ENCODE data around the gene LENEP. TPM values are rescaled to one million over a fixed set of nuclear protein-coding genes. Genes with fewer than 3 reads are reported as not detected.
"Not testable (repeated sequence)": the region's sequence is repeated elsewhere in the genome, so short reads cannot be mapped to it uniquely, and the experiment has no call there.

The LENEP gene
- polyA plus RNA-seq, 4 donors, result 0.27 to 1.4 (median 0.60) TPM

DNA sequence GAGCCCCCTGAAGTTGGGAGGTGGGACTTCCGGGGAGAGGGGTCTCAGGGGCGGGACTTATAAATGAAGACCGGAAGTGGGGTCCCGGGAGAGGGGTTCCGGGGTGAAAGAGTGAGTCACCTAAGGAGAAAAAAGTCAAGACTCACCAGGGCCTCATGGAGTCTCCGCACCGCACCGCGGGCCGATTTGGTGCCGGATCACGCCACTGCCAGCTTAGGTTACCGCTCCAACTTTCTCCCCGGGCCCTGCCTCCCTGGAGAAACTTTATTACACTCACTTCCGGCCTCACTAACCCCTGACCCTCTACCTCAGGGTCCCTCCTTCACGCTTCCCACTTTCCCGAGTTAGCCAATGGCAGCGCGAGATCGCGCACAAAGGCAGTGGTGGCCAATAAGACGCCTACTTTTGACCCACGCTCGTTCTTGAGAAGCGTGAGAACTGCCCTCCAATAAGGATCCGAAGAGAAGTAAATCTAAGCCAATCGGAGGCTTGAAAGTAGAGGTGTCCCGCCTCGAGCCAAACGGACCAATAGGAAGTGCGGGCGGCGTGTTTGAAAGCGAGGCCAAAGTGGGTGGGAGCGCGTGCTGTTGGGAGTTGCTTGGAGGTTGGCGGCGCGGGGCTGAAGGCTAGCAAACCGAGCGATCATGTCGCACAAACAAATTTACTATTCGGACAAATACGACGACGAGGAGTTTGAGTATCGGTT, 19.1 kb upstream of the LENEP start, which contains the start of gene CKS1B:
Gene CKS1B, plus strand, starts transcription at position 580 of the 706 bp plus-strand sequence. Its CDS starts 65 bp downstream, at position 645.
- DNase-seq (ENCODE audit: low read depth in 4 of 4, low spot score in 2 of 4), result peak; percentile 97 to 100 (median 100)

DNA sequence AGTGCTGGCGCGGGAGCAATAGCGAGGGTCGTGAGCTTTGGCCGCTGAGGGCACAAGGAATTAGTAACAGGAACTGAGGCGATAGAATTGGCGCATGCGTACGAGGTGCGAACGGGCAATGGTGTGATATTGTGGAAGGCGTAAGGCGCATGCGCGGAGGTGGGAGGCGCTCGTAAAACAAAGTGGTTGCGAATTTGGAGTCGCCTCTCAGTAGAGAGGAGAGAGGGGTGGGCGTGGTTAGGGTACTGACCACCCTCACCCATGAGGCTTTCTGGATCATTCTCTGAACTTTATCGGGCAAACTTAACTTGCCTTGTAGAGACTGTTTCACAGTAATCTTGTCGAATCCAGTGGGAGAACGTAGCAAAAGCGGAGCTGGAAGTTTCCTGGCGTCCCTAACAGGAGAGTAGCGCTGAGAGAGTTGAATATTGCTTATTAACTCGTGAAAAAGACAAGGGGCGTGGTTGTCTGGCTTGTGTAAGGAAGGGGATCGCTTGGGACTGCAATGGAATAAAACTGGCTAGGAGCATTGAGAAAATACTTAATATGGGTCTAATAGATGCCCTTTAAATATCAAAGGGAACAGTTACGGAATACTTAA, 18.5 kb upstream of the LENEP start:
- DNase-seq (ENCODE audit: low read depth in 4 of 4, low spot score in 2 of 4), result peak; percentile 96 to 99 (median 98)

DNA sequence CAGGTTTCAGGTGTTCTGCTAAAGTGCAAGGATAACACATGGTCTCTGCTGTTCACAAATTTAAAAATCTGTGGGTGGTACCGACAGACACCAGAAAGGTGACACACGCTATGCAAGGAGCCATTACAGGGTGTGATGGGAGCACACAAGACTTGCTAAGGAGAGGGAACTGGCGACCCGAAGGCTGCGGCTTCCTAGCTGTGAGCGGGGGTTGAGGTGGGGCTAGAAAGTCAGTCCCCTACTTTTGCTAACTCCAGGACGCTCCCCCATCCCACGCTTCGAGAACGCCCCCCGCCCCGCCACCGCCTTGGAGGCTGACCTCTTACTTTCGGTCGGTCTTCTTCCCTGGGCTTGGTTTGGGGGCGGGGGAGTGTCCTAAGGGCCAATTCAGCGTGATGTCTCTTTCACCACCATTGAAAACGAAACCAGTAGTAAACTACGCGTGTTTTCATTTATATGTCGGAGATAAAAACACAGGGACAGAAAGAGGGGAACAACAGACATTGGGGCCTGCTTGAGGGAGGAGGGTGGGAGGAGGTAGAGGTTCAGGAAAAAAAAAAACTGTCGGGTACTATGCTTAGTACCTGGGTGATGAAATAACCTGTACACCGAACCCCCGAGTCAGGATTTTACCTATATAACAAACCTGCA, 17.9 kb upstream of the LENEP start:
- no peak for DNase-seq (ENCODE audit: low read depth in 4 of 4, low spot score in 2 of 4)

DNA sequence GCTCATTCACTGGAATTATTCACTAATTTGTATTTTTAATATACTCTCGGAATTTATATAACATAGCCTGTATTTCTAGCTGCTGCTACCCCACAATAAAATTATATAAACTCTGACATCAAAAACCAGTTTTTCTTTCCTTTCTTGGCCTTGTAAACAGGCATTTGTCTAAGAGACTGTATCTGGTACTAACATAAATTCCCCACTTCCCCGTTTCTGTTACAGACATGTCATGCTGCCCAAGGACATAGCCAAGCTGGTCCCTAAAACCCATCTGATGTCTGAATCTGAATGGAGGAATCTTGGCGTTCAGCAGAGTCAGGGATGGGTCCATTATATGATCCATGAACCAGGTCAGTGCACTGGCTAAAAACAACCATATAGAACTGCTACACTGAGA, 15.6 kb upstream of the LENEP start:
- DNase-seq (ENCODE audit: low read depth in 4 of 4, low spot score in 2 of 4), result not testable (repeated sequence)

DNA sequence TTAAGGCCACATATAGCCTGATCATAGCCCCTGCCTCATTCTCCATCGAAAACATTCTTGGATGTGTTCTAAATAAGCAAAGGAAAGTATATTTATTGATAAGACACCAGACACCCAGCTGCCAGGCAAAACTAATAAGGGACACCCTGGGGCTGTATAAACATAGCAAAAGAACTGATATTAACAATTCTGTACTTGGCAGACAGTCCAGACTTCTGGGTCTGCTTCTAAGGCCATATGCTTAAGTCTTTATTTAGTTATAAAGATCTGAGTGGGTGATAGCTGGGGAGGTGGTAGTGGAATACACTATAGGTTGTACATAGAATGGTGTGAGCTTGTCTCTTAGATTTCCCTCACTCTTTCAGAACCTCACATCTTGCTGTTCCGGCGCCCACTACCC, 15.0 kb upstream of the LENEP start:
- no peak for DNase-seq (ENCODE audit: low read depth in 4 of 4, low spot score in 2 of 4)

DNA sequence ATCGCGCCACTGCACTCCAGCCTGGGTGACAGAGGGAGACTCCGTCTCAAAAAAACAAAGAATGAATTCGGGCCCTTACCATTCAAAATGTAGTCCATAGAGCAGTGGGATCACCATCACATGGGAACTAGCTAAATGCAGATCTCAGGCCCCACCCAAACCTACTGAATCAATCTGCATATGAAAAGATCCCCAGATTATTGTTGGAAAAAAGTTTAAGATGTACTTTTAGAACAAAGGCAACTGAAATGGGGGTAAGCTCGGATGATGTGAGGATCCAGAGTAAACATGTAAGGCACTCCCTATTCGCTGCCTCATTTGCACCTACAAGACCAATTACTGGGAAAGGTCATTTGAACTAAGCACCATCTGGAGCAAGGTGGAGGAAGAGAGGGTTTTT, 11.0 kb upstream of the LENEP start:
- DNase-seq (ENCODE audit: low read depth in 4 of 4, low spot score in 2 of 4), result no peak

DNA sequence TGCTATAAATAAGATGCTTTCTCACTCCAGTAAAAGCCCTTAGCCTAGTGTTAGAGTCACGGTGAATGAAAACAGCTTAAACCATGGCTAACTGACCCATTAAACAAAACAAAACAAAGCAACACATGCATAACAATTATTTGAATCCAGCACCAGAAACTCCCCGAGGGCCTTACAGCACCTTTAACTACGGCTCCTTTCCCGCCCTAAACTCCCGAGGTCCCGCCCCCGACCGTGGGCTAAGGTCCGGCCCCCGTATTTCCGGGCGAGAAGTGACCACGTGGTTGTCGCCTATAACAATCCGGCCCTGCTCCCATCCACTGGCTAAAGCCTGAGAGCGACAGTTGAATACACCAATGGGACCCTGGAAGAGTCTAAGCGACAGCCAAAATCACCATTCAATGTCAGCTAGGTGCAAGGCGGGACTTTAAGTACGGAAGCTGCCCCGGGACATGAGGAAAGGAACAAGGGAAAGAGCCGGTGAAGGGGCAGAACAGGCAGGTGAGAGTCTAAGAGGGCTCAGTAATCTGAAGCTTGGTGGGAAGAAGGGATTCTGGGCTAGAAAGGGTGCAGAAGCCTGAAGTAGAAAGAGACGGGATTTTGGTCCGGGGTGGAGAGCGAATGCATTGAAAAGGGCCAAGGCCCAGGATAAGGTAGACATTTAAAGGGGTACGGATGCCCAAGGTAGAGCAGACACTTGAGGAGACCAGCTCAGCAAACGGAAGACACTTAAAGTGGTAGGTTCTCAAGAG, 10.3 kb upstream of the LENEP start, which contains the start of gene FLAD1:
Gene FLAD1, plus strand, starts transcription at position 448 of the 752 bp plus-strand sequence. CDS start 351 bp downstream, outside the sequence.
- DNase-seq (ENCODE audit: low read depth in 4 of 4, low spot score in 2 of 4), result peak; percentile 98 to 100 (median 100)

DNA sequence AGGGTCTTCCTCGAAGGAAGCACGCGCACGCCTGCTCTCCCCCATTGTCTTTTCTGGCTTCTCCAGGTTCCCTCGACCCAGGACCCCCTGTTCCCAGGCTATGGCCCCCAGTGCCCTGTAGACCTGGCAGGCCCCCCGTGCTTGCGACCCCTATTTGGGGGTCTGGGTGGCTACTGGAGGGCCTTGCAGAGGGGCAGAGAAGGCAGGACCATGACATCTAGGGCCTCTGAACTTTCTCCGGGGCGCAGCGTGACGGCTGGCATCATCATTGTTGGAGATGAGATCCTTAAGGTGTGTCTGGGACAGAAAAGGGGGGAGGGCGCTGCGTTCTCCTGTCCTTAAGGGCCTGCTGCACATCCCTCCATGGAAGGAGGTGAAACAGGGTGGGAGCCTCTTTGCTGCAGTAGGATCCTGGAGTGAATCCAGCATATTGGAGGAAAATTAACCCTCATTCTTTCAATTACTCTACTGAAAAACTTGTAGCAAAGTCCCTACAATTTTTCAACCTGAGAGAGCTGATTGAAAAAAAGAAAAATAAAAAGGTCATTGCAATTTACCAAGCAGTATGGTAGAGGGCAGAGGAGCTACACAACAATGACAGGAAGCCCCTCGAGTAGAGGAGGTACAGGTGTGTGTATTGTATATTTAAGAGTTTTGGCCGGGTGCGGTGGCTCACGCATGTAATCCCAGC, 9.5 kb upstream of the LENEP start:
- DNase-seq (ENCODE audit: low read depth in 4 of 4, low spot score in 2 of 4), result no peak

DNA sequence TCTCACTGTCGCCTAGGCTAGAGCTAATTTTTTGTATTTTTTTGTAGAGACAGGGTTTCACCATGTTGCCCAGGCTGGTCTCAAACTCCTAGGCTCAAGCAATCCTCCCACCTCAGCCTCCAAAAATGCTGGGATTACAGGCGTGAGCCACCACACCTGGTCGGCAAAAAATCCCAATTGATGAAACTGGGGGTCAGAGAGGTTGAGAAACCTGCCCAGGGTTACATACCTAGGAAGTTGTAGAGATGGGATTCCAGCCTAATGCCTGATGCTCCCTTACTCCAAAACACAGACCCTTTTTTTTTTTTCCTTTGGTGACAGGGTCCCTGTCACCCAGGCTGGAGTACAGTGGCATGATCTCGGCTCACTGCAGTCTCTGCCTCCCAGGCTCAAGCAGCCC, 6.7 kb upstream of the LENEP start:
- DNase-seq (ENCODE audit: low read depth in 4 of 4, low spot score in 2 of 4), result not testable (repeated sequence)

DNA sequence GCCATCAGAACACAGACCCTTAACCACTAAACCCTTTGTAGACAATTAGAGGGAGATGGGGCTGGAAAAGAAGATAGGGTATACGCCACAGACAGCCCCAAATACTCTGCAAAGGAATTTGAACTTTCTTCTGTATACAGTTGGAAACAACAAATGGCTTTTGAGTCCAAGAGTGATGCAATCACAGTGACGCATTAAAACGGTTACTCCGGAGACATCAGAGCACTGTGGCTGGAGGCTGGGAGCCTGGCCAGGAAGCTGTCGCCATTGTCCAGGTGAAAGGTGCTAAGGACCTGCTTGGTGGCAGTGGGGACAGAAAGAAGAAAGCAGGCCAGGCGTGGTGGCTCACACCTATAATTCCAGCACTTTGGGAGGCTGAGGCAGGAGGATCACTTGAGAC, 6.1 kb upstream of the LENEP start:
- no peak for DNase-seq (ENCODE audit: low read depth in 4 of 4, low spot score in 2 of 4)

DNA sequence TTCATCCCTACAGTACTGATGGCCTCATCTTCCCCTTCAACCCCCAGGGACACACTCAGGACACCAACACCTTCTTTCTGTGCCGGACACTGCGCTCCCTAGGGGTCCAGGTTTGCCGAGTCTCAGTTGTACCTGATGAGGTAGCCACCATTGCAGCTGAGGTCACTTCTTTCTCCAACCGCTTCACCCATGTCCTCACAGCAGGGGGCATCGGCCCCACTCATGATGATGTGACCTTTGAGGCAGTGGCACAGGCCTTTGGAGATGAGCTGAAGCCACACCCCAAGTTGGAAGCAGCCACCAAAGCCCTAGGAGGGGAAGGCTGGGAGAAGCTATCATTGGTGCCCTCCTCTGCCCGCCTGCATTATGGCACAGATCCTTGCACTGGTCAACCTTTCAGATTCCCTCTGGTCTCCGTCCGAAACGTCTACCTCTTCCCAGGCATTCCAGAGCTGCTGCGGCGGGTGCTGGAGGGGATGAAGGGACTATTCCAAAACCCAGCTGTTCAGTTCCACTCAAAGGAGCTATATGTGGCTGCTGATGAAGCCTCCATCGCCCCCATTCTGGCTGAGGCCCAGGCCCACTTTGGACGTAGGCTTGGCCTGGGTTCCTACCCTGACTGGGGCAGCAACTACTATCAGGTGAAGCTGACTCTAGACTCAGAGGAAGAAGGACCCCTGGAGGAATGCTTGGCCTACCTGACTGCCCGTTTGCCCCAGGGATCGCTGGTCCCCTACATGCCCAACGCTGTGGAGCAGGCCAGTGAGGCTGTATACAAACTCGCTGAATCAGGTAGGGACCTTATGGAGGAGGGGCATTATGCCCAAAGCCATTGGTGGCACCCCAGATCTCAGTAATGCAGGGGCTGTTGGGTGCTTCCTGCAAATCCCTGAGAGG, 5.1 kb upstream of the LENEP start:
- no peak for DNase-seq (ENCODE audit: low read depth in 4 of 4, low spot score in 2 of 4)

DNA sequence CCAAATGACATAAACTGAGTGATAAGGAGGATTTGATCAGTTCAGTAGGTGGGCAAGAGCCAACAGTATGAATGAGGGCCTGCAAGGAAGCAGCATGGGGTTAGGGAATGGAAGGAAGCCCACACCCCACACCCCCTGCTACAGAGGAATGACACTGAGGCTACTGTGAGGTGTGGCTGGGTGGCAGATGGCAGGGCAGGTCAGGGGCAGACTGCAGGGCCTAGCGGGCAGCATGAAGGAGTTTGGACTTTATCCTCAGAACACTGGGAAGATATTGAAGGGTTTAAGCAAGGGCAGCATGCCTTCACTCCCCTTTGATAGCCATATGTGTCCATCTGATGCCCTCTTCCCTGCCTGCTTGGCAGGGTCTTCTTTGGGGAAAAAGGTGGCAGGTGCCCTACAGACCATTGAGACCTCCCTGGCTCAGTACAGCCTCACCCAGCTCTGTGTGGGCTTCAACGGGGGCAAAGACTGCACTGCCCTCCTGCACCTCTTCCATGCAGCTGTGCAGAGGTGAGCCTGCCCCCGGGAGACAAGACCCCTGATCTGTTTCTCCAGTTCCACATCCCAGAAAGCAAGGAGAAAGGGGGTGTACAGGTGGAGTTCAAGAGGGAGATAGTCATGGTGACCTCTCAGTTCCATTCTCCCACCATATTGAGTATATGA, 4.1 kb upstream of the LENEP start:
- no peak for DNase-seq (ENCODE audit: low read depth in 4 of 4, low spot score in 2 of 4)

DNA sequence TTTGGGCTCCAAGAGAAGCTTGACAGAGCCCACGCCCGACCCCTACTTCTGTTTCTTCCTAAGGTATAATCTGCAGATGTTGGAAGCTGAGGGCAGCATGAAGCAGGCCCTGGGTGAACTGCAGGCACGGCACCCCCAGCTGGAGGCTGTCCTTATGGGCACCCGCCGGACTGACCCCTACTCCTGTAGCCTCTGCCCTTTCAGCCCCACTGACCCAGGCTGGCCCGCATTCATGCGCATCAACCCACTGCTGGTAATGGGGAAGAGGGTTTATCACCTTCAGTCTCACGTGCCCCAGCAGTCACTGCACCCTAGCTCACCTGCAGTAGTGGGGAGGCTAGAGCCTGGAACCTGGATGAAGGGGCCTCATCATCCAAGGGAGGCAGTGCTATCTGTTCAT, 3.1 kb upstream of the LENEP start:
- no peak for DNase-seq (ENCODE audit: low read depth in 4 of 4, low spot score in 2 of 4)

DNA sequence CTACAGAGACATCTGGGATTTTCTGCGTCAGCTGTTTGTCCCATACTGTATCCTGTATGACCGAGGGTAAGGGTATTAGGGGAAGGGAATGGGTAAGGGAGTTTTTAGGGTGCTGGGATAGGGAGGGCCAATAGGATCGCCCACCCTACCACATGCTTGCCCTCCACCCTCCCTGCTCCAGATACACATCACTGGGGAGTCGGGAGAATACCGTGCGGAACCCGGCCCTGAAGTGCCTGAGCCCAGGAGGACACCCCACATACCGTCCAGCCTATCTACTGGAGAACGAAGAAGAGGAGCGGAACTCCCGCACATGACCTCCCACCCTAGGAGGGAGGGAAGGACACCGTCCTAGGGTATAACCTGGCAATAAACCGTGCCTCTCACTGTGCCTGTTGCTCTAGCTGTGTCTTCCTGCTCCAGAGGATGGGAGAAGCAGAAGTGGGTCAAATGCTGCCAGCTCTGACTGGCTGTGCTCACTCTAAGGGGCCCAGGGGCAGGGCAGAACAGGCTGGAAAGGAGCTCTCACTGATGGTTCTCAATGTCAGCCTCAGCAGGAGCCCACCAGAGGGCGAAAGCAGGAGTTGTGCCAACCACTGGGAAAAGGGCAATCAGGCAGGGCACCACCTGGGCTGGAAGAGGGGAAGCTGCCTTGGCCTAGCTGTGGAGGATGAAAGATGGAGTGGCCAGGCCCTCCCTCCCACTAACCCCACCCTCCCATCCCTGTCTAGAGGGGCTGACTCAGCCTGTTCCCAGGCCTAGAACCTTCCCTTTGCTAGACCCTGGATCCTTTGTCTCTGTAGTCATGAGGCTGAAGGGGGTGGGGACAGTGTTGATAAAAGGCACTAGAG, 440 bp upstream of the LENEP start:
- no peak for DNase-seq (ENCODE audit: low read depth in 4 of 4, low spot score in 2 of 4)

DNA sequence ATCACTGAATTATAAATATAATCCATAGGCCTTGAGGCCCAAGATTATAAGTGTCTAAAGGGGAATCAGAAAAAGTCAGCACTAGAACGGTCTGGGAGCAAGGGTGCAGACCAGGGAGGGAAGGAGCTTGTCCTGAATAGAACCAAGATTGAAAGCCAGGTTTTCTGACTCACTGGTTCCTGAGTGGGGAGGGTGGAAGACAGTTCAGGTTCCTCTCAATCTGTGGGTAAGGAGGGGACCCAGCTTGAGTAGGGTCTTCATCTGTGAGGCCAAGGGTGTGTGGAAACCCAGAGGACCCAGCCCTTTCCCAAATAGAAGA, 842 bp downstream of the LENEP start:
- DNase-seq (ENCODE audit: low read depth in 4 of 4, low spot score in 2 of 4), result no peak

DNA sequence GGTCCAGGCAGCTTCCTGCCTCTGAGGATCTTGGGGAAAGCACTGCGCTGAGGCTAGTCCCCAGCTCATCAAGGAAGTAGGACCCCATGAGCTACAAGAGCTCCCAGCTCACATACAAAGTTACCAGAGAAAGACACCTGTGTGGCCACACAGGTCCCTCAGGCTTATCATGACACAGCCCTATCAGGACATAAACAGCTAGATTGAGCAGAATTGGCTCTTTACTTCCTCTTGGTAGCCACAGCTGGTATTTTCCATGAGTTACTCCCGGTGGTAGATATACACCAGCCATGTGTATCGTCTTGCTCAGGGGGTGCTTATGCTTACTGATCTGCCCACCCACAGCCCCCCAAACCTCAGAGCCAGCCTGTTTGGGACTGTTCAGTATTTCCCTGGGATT, 1.2 kb downstream of the LENEP start:
- DNase-seq (ENCODE audit: low read depth in 4 of 4, low spot score in 2 of 4), result no peak

DNA sequence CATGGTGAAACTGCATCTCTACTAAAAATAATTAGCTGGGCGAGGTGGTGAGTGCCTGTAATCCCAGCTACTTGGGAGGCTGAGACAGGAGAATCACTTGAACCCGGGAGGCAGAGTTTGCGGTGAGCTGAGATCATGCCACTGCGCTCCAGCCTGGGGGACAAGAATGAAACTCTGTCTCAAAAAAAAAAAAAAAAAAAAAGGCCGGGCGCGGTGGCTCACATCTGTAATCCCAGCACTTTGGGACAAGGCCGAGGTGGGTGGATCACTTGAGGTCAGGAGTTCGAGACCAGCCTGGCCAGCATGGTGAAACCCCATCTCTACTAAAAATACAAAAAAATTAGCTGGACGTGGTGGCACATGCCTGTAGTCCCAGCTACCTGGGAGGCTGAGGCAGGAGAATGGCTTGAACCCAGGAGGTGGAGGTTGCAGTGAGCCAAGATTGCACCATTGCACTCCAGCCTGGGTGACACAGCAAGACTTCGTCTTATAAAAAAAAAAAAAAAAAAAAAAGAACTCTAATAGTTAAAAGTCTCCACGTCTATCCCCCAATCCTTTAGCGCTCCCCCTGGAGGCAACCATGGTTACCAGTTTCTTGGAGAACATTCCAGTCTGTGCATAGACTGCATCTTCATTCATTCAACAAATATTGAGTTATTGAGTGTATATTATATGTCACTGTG, 2.1 kb downstream of the LENEP start:
- DNase-seq (ENCODE audit: low read depth in 4 of 4, low spot score in 2 of 4), result peak in 1 of 4 donors; percentile 54

Data from left renal cortex interstitium (tissue), 4 donors.